Measurements from ENCODE around the gene RHBDD1.

GRCh38 chr2:226953206-226953605 lies 117.4 kb downstream of the RHBDD1 start:
- TF ChIP-seq CTCF (IDR thresholded peaks at IDR 0.05): no peak
- TF ChIP-seq POLR2A (IDR thresholded peaks at IDR 0.05): no peak

Data from heart left ventricle (tissue), 13 donors.